NCI-H1417 (cell line): Measurements from ENCODE around the gene CD248.
"Not testable (repeated sequence)": the region's sequence is repeated elsewhere in the genome, so short reads cannot be mapped to it uniquely, and the experiment has no call there.

Experiments used
- DNase-seq, 3 experiments: peaks; one replicate each; lab custom pipeline; 2025; lab: John Stamatoyannopoulos, UW

CD248 gene

GRCh38 chr11:66316849-66317251 lies at the start of gene CD248:
Gene CD248 (minus strand): TSS chr11:66317044. CDS start chr11:66317027, 17 bp downstream.
- DNase-seq = no peak

GRCh38 chr11:66365711-66366619 lies 49.1 kb upstream of the CD248 start:
- DNase-seq = no peak

DNA sequence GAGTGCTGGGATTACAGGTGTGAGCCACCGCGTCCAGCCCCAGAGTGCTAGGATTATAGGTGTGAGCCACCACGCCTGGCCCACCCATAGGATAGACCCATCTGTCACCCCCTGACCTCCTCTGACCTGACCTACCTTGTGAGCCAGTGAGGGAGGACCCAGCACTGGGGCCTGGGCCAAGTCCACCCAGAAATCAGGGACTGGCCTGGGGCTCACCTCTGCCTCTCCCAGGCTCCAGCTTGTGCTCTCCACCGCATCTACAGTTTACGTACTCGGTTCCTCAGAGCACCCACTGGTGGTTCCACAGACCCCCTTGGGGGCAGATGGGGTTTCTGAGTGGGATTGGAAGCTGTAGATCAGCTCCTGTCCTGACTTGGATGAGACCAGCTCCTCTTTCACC lies 48.3 kb upstream of the CD248 start:
- DNase-seq = no peak

GRCh38 chr11:66363805-66364535 lies 47.1 kb upstream of the CD248 start:
- DNase-seq = peak in 2 of 3 experiments; percentile 17 to 24

- no peak for DNase-seq
Observed at GRCh38 chr11:66363187-66363601, 46.4 kb upstream of the CD248 start.

DNA sequence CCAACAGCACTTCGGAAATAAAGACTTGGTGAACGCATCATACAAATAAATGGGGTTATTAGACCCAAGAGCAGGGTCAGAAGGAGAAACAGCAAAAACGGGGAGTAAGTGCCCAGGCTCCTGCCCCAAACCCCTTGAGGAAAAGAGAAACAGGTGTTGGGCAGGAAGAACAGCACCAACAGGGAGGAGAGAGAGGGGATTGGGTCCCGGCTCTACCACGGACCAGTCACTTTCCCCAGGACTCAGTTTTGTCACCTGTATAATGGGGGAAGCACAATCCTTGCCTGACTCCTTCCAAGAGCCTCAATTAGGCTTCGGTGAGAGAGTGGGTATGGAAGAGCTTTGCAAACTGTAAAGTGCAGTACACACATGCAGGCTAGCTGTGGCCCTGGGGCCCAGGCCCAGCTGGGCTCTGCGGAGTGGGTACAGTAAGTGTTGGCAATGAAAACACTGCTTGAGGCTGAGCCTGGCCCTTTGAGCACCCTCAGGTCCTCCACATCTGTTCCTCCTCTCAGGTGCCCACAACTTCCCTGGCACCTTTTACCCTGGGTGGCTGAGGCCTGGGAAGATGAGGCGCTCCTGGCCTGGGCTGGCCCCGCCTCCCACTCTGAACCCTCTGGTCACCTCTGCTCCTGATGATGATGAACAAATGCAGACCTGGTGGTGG lies 45.8 kb upstream of the CD248 start:
- DNase-seq = no peak

DNA sequence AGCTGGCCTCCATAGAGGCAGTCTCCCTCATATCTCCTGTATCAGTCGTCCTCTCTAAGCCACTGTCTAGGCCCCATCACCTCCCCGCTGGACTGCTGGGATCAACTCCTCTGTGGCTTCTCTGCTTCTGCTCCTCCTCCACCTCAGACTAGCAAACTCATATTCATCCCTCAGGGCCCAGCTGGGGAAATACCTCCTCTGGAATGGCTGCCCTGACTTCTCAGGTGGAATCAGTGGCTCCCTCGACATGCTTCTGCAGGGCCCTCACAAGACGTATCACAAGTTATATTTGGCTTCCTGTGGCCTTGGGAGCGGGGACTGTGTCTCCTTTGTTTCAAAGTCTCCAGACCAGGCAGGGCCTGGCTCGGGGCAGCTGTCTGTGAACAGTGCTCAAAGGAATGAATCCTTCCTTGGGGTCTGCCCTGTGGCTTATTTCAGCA lies 44.7 kb upstream of the CD248 start:
- no peak for DNase-seq

DNA sequence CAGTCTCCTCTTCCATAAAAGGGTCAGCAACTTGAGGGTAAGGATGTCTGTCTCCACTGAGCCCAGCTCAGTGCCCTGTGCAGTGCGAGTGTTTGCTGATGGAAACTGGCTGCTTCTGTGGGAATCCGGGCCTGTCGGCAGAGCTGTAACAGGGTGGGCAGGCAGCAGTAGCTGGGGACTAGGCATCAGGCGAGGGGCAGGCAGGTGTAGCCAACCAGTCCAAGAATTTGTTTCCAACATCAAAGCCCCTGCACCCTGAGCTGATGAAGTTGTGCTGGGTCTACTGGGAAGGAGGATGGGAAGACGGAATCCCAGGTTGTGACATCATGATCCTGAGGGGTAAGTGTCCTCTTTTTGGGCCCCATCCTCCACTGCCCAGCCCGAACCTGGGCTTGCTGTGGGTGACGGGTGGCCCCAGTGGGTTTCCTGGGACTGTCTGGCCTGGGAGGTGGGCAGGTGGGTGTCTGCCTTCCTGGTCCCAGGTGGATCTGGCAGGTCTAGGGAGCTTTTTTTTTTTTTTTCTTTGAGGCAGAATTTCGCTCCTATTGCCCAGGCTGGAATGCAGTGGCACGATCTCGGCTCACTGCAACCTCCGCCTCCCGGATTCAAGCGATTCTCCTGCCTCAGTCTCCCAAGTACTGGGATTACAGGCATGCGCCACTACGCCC lies 43.7 kb upstream of the CD248 start:
- DNase-seq = no peak

- no peak for DNase-seq
Observed at GRCh38 chr11:66359662-66360087, 42.8 kb upstream of the CD248 start.

DNA sequence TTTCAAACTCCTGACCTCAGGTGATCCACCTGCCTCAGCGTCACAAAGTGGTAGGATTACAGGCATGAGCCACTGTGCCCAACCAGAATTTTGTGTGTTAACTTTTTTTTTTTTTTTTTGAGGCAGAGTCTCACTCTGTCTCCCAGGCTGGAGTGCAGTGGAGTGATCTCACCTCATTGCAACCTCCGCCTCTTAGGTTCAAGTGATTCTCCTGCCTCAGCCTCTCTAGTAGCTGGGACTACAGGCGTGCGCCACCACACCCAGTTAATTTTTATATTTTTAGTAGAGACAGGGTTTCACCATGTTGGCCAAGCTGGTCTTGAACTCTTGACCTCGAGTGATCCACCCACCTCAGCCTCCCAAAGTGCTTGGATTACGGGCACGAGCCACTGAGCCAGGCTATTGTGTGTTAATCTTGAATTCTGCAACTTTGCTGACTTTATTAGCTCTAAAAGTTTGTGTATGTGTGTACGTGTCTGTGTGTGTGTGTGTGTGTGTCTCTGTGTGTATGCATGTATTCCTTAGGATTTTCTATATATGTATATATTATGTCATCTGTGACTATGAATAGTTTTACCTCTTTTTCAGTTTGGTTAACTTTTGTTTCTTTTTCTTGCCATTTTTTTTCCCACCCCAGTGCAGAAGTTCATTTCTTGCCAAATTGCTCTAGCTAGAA lies 33.9 kb upstream of the CD248 start:
- DNase-seq = not testable (repeated sequence)

GRCh38 chr11:66349084-66349386 lies 32.2 kb upstream of the CD248 start:
- no peak for DNase-seq

- peak; percentile 87 to 98 (median 95) for DNase-seq
Observed at GRCh38 chr11:66347425-66348276, 30.8 kb upstream of the CD248 start, which contains the start of gene B4GAT1. Gene B4GAT1 (minus strand): TSS chr11:66347629. CDS start chr11:66347545, 84 bp downstream.

GRCh38 chr11:66346476-66347424 lies 29.9 kb upstream of the CD248 start:
- peak in 2 of 3 experiments; percentile 72 to 73 for DNase-seq

- DNase-seq = no peak
Observed at GRCh38 chr11:66345316-66345649, 28.4 kb upstream of the CD248 start.

DNA sequence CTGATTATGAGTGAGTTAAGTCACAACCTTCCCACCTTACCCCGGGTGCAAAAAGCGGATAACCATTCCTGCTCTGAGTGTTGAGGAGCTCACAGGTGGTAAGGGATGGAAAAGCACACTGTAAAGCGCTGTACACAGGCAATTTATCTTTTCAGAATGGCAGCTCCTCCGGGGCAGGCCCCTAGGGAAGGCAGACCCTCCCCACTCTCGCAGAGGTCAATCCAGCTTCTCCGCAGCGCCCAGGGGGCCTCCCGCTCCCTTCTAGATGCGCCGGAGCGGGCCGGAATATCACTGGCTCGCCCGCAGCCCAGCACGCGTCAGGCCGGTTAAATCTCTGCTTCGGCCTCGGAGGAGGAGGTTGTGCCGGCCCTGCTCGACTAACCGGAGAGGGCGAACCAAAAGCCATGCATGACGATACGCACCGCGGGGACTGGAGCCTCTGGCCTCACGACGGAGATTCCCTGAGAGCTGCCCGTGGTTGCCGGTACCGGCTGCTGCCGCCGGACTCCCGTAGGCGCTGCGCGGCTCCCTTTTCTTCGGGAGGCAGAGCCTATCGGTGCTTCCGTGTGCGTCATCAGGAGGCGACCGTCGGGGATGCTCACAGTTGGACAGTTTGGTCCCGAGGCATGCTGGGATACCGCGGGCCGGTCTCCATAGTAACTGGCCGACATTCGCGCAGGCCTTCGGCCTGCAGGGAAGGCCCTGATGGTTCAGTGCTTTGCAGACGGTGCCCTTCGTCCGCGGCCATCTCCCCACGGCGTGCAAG lies 27.9 kb upstream of the CD248 start, which contains the start of gene BRMS1:
Gene BRMS1, minus strand, starts transcription at position 555 of the 766 bp plus-strand sequence. CDS start 2,870 bp downstream, outside the sequence.
- peak; percentile 94 to 98 (median 98) for DNase-seq

- DNase-seq = no peak
Observed at GRCh38 chr11:66343176-66343575, 26.3 kb upstream of the CD248 start.

DNA sequence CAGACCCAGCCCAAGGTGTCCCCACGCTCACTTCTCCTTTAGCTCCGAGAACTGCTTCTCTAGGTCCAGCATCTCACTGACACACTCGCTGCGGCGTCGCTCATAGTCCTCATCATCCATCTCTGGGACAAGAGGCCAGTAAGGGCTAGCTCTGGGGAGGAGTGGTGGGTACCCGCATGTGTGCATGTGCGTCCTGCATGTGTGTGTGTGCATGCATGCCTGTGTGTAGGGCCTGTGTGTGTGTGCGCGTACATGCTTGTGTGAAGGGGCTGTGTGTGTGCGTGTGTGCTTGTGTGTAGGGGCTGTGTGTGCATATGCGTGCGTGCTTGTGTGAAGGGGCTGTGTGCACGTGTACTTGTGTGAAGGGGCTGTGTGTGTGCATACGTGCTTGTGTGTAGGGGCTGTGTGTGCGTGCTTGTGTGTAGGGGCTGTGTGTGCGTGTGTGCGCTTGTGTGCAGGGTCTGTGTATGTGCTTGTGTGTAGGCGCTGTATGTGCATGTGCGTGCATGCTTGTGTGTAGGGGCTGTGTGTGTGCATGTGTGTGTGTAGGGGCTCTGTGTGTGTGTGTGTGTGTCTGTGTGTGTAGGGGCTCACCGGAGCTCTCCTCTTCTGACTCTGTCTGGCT lies 24.8 kb upstream of the CD248 start:
- no peak for DNase-seq
